Thyroid gland (tissue), 4 donors: ENCODE data around the gene ST6GAL2. TPM values are rescaled to one million over a fixed set of nuclear protein-coding genes. Genes with fewer than 3 reads are reported as not detected.
A peak's percentile ranks its signal among the peaks of the same experiment; 100 is the strongest.

ENCODE experiments used
- DNase-seq, 2 donors: peaks; one replicate each; pipeline ENCODE4 v3.0.0-alpha.2; 2019
- H3K27ac ChIP-seq, 3 donors: fragments of 200-600 bp; sonication (generic); 1 replicate in 2 of 3; 2 replicates in 1 of 3; pipeline ENCODE4 v1.5.1; 2016 to 2019; ENCODE audit warnings: mild to moderate bottlenecking in 1 of 3, moderate library complexity in 1 of 3
- H3K27me3 ChIP-seq: fragments of 200-600 bp; sonication (generic); one replicate; pipeline ENCODE4 v1.5.1; 2019
- H3K36me3 ChIP-seq, 2 donors: fragments of 200-600 bp; sonication (generic); one replicate each; pipeline ENCODE4 v1.5.1; 2016 to 2019
- H3K4me1 ChIP-seq, 2 donors: fragments of 200-600 bp; sonication (generic); one replicate each; pipeline ENCODE4 v1.5.1; 2017 to 2019
- H3K4me3 ChIP-seq, 3 donors: fragments of 200-600 bp; sonication (generic); replicated peaks in 1 of 3; 1 replicate in 2 of 3; 2 replicates in 1 of 3; pipeline ENCODE4 v1.5.1; 2016; ENCODE audit warnings: mild to moderate bottlenecking in 1 of 3
- H3K9me3 ChIP-seq: fragments of 200-600 bp; sonication (generic); one replicate; pipeline ENCODE4 v1.5.1; 2017
- CTCF ChIP-seq, 6 experiments: fragments of 200-600 bp in 3 of 6; fragments of 450-650 bp in 3 of 6; sonication (generic) in 3 of 6; IDR thresholded peaks; one replicate each; pipeline ENCODE4 v1.5.1; 2016 to 2019; ENCODE audit warnings: antibody characterized with exemption in 6 of 6, mild to moderate bottlenecking in 2 of 6, inconsistent platforms in 1 of 6, moderate library complexity in 1 of 6
- POLR2A ChIP-seq, 2 donors: fragments of 450-650 bp; IDR thresholded peaks; one replicate each; pipeline ENCODE4 v1.6.1; 2017; ENCODE audit warnings: antibody characterized with exemption in 2 of 2, mild to moderate bottlenecking in 2 of 2, moderate library complexity in 1 of 2
- WGBS, 2 donors: methylation state at CpG; one replicate each; pipeline ENCODE4 v1.1.5; 2017; 5-methylcytosine and 5-hydroxymethylcytosine counted together
- intact Hi-C: fragments of 100-400 bp; cut with DNase I; formaldehyde crosslinking; loops from one replicate; pipeline ENCODE4 v1.15.1; 2023
- total RNA-seq, 4 donors: library from RNA; depleted of rRNA; stranded (reverse); fragments of >200 nt; gene quantifications; one replicate each; pipeline ENCODE4 v1.2.3, GENCODE V29; 2016

The ST6GAL2 gene, protein sequence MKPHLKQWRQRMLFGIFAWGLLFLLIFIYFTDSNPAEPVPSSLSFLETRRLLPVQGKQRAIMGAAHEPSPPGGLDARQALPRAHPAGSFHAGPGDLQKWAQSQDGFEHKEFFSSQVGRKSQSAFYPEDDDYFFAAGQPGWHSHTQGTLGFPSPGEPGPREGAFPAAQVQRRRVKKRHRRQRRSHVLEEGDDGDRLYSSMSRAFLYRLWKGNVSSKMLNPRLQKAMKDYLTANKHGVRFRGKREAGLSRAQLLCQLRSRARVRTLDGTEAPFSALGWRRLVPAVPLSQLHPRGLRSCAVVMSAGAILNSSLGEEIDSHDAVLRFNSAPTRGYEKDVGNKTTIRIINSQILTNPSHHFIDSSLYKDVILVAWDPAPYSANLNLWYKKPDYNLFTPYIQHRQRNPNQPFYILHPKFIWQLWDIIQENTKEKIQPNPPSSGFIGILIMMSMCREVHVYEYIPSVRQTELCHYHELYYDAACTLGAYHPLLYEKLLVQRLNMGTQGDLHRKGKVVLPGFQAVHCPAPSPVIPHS
- total RNA-seq: 10 to 100 TPM; 17.6 to 94.5 (median 49.9) TPM

DNA sequence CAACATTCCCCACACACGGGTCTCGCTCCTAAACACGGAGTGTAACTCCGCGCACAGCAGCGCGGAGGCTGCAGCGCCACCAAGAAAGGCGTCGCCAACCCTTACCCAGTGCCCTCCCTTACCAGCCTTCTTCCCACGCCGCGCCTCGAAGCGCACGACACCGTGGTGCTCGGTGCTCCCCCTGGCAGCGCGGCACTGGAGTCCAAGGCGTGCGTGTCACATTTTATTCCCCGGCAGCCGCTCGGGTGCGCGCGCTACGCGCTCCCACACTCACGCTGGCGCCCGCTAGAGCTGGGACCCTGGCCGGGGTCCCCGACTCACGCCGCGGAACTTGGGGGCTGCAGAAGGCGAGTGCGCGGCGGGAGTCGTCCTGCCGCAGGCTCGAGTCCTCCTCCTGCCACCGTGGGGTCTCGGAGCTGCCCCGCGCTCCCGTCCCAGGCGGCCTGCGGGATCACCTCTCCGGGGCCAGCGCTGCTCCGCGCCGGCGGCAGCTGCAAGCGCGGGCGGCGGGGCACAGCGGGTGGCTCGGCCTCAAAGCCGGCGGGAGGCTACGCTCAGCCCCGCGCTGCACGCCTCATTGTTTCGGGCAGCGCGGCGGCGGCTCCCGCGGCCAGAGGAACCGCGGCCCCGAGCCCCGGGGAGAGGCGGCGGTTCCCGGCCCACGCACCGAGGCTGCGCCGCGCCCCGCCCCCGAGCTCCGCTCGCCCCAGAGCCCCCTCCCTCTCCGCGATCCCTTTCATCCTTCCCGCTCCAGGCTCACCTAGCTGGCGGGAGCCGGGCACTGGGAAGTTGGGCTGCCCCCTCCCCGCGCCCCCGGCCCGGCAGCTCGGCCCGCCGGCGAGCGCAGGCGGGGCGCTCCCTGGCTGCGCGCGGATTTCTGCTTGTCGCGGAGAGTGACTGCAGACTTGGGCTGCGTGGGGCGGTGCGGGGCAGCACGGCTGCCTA lies at the start of gene ST6GAL2:
TSS of gene ST6GAL2 (minus strand) at position 197 of the 945 bp plus-strand sequence. CDS start 42,190 bp downstream, outside the sequence.
- Histone ChIP-seq H3K9me3 (no peaks in the 10 kb centered on the region), H3K27ac (peak within 1 kb of the TSS; percentile 80 to 93 (median 89)), H3K4me3 (peak within 1 kb of the TSS; percentile 22 to 78 (median 64)), H3K36me3 (no peaks in the 10 kb centered on the region), H3K27me3 (no peaks in the 10 kb centered on the region), H3K4me1 (peaks cover 7 to 8% of the 10 kb centered on the region in 2 donors)
- intact Hi-C loops: no loop called here
- TF ChIP-seq CTCF (IDR thresholded peaks at IDR 0.05) (no peak), POLR2A (IDR thresholded peaks at IDR 0.05) (peak in 1 of 2 donors; percentile 54)
- DNase-seq: peak; percentile 68 to 73
- 1% methylated on average over 15 to 66 of the region's 118 CpGs for WGBS, 2 donors

DNA sequence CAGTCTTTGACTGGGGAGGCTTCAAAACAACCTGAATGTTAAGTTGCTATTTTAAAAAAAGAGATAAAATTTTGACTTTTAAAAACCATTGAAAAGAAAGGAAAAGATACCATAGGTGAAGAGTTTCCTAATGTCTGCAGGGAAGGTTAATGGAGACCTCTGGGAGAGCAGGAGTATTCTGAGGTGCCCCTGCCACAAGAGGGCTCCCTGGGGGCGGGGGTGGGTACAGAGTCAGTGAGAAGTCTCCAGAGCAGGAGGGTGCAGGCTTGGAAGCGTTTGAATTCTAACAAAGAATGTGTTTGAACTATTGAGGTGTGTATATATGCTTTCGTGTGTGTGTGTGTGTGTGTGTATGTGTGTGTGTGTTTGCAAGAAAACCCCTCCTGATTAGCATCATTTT lies 46.7 kb upstream of the ST6GAL2 start:
- Histone ChIP-seq H3K27ac (no peak overlapping the region), H3K4me1 (no peaks in the 10 kb centered on the region), H3K4me3 (no peak overlapping the region), H3K36me3 (no peaks in the 10 kb centered on the region), H3K27me3 (no peaks in the 10 kb centered on the region), H3K9me3 (no peaks in the 10 kb centered on the region)
- no peak for DNase-seq
- WGBS, 2 donors: 62 to 75% methylated on average over 3 of the region's 3 CpGs
- no peak for TF ChIP-seq CTCF (IDR thresholded peaks at IDR 0.05)
- TF ChIP-seq POLR2A (IDR thresholded peaks at IDR 0.05): no peak
- intact Hi-C loops: no loop called here

DNA sequence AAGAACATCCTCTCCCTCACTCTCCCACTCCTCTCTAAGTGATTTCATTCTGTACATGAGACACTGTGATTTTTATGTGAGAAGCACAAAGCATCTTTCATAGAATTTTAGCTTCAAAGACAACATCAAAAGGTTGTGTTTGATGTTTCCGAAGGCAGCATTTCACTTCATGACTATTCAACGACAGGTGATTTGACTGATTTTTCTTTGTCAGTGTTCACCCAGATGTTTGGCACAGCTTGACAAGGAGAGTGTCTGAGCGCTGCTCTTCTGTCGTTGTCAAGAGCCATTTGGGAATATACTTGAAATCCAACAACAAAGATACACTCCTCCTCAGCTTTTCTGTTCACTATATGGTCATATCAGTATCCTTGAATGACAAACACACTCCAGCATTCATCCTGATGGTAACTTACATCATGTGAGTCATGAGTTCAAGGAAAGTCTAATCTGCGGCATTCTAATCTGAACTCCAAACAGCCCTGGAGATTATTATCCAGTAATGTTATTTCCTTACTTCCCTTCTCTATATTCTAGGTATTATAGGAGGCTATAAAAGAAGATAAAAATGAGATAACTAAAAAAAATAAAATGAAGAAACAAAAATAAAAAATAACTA lies 45.9 kb upstream of the ST6GAL2 start:
- no peak overlapping the region for H3K27ac ChIP-seq
- TF ChIP-seq CTCF (IDR thresholded peaks at IDR 0.05): no peak
- no peak for TF ChIP-seq POLR2A (IDR thresholded peaks at IDR 0.05)
- WGBS, 2 donors: 81 to 84% methylated on average over 5 of the region's 5 CpGs
- H3K9me3 ChIP-seq: no peaks in the 10 kb centered on the region
- no peaks in the 10 kb centered on the region for H3K27me3 ChIP-seq
- DNase-seq: no peak
- H3K4me3 ChIP-seq: no peak overlapping the region
- intact Hi-C loops: no loop called here
- no peaks in the 10 kb centered on the region for H3K4me1 ChIP-seq
- H3K36me3 ChIP-seq: no peaks in the 10 kb centered on the region

GRCh38 chr2:106921451-106921850 lies 35.5 kb upstream of the ST6GAL2 start:
- Histone ChIP-seq H3K27ac (no peak overlapping the region), H3K4me1 (no peaks in the 10 kb centered on the region), H3K36me3 (no peaks in the 10 kb centered on the region), H3K27me3 (no peaks in the 10 kb centered on the region), H3K9me3 (no peaks in the 10 kb centered on the region), H3K4me3 (no peak overlapping the region)
- TF ChIP-seq POLR2A (IDR thresholded peaks at IDR 0.05) (no peak), CTCF (IDR thresholded peaks at IDR 0.05) (no peak)
- 92% methylated on average over 1 of the region's 1 CpG for WGBS, 2 donors
- intact Hi-C loops: no loop called here
- no peak for DNase-seq
